IMR-90 (cell line): Measurements from ENCODE around the gene CDC40. TPM values are rescaled to one million over a fixed set of nuclear protein-coding genes. Genes with fewer than 3 reads are reported as not detected.

Source experiments
- ATAC-seq: fragments of 200-7000 bp; cut with Tn5 transposase; 2 replicates; pipeline ENCODE4 v1.9.1; 2020; ENCODE audit warnings: low read depth, mild to moderate bottlenecking, moderate library complexity
- BruUV-seq: library from RNA; stranded (reverse); fragments of 400-500 nt; replicated peaks from 2 replicates; lab custom pipeline; 2021; lab: Mats Ljungman, UMichigan
- CTCF ChIA-PET: fragments of 300-600 bp; formaldehyde crosslinking; extraction: SDS; loops from one replicate; lab custom pipeline; 2021; ENCODE audit warnings: antibody characterized with exemption; lab: Yijun Ruan, JAX
- POLR2A ChIA-PET: fragments of 300-600 bp; sonication (Branson Sonifier 250); formaldehyde crosslinking; loops from one replicate; lab custom pipeline; 2022; ENCODE audit warnings: antibody characterized with exemption; ENCODE audit not compliant: unreplicated experiment; lab: Charles Lee
- DNase-seq: peaks from one replicate; pipeline ENCODE4 v3.0.0; 2013
- H2AFZ ChIP-seq: replicated peaks from 2 replicates; pipeline ENCODE3; 2013; ENCODE audit warnings: low read length, mild to moderate bottlenecking; ENCODE audit not compliant: poor library complexity
- H2AK5ac ChIP-seq: 2 replicates; pipeline ENCODE4 v1.6.1; 2013; ENCODE audit warnings: low read depth, low read length, inconsistent platforms
- H2AK9ac ChIP-seq: replicated peaks from 2 replicates; pipeline ENCODE3; 2013; ENCODE audit warnings: mild to moderate bottlenecking, low read depth, low read length, moderate library complexity; ENCODE audit not compliant: poor library complexity
- H2BK120ac ChIP-seq: 2 replicates; pipeline ENCODE4 v1.6.1; 2013; ENCODE audit warnings: low read depth, low read length, inconsistent platforms
- H2BK15ac ChIP-seq: 3 replicates; pipeline ENCODE4 v1.6.1; 2013; ENCODE audit warnings: low read depth, low read length, inconsistent platforms
- H2BK20ac ChIP-seq: 2 replicates; pipeline ENCODE4 v1.6.1; 2013; ENCODE audit warnings: low read depth, mild to moderate bottlenecking, inconsistent platforms, low read length, moderate library complexity
- H2BK5ac ChIP-seq: 2 replicates; pipeline ENCODE4 v1.6.1; 2013; ENCODE audit warnings: mild to moderate bottlenecking, low read depth, low read length, inconsistent platforms; ENCODE audit not compliant: poor library complexity, severe bottlenecking
- H3K14ac ChIP-seq: replicated peaks from 2 replicates; pipeline ENCODE4 v1.6.1; 2013; ENCODE audit warnings: low read depth, low read length, inconsistent platforms
- H3K18ac ChIP-seq: 2 replicates; pipeline ENCODE4 v1.6.1; 2013; ENCODE audit warnings: low read depth, low read length, control low read depth
- H3K23ac ChIP-seq: 2 replicates; pipeline ENCODE4 v1.6.1; 2013; ENCODE audit warnings: low read depth, low read length, inconsistent platforms
- H3K27ac ChIP-seq: 2 replicates; pipeline ENCODE4 v1.5.1; 2013; ENCODE audit warnings: mild to moderate bottlenecking, control low read depth, low read length; ENCODE audit not compliant: insufficient read depth
- H3K27me3 ChIP-seq: 2 replicates; pipeline ENCODE4 v1.6.1; 2013; ENCODE audit warnings: low read length; ENCODE audit not compliant: control insufficient read depth, insufficient read depth
- H3K36me3 ChIP-seq: 2 replicates; pipeline ENCODE4 v1.6.1; 2013; ENCODE audit warnings: low read length, mixed read lengths; ENCODE audit not compliant: control insufficient read depth, insufficient read depth
- H3K4ac ChIP-seq: 2 replicates; pipeline ENCODE4 v1.6.1; 2013; ENCODE audit warnings: low read depth, low read length, inconsistent platforms
- H3K4me1 ChIP-seq: 2 replicates; pipeline ENCODE4 v1.6.1; 2013; ENCODE audit warnings: low read length, mixed read lengths; ENCODE audit not compliant: control insufficient read depth, insufficient read depth
- H3K4me2 ChIP-seq: 2 replicates; pipeline ENCODE4 v1.6.1; 2013; ENCODE audit warnings: low read depth, mild to moderate bottlenecking, control low read depth, low read length, moderate library complexity
- H3K4me3 ChIP-seq: 2 replicates; pipeline ENCODE4 v1.5.1; 2013; ENCODE audit warnings: low read depth, mild to moderate bottlenecking, control low read depth, low read length, moderate library complexity; ENCODE audit not compliant: insufficient read depth
- H3K56ac ChIP-seq: 2 replicates; pipeline ENCODE4 v1.6.1; 2013; ENCODE audit warnings: low read length, inconsistent platforms; ENCODE audit not compliant: insufficient read depth; ENCODE audit errors: extremely low read depth
- H3K79me1 ChIP-seq, 2 experiments: 2 replicates each; pipeline ENCODE4 v1.6.1; 2013; ENCODE audit warnings: low read length in 2 of 2, inconsistent platforms in 1 of 2, low read depth in 1 of 2
- H3K9ac ChIP-seq: 2 replicates; pipeline ENCODE4 v1.6.1; 2013; ENCODE audit warnings: low read depth, low read length, control low read depth
- H3K9me1 ChIP-seq: 2 replicates; pipeline ENCODE4 v1.6.1; 2013; ENCODE audit warnings: low read length, inconsistent platforms; ENCODE audit not compliant: insufficient read depth
- H3K9me3 ChIP-seq: 2 replicates; pipeline ENCODE4 v1.6.1; 2013; ENCODE audit warnings: low read length; ENCODE audit not compliant: control insufficient read depth, insufficient read depth
- H4K20me1 ChIP-seq: 2 replicates; pipeline ENCODE4 v1.6.1; 2013; ENCODE audit warnings: low read length, inconsistent platforms; ENCODE audit not compliant: insufficient read depth
- H4K5ac ChIP-seq: 2 replicates; pipeline ENCODE4 v1.6.1; 2013; ENCODE audit warnings: mild to moderate bottlenecking, low read depth, low read length, control low read depth
- H4K8ac ChIP-seq, 2 experiments: 2 replicates each; pipeline ENCODE4 v1.6.1; 2013; ENCODE audit warnings: low read depth in 2 of 2, low read length in 2 of 2, control low read depth in 1 of 2, inconsistent platforms in 1 of 2
- H4K91ac ChIP-seq: 2 replicates; pipeline ENCODE4 v1.6.1; 2013; ENCODE audit warnings: low read depth, low read length, inconsistent platforms; ENCODE audit not compliant: insufficient read depth
- BHLHE40 ChIP-seq: fragments of 150-350 bp; IDR thresholded peaks from 2 replicates; pipeline ENCODE4 v1.6.1; 2016; ENCODE audit warnings: mild to moderate bottlenecking, low read depth, low read length
- CEBPB ChIP-seq: IDR thresholded peaks from 2 replicates; pipeline ENCODE4 v1.6.1; 2012; ENCODE audit warnings: low read depth, low read length, improper control_type of control experiment
- CHD1 ChIP-seq: IDR thresholded peaks from 2 replicates; pipeline ENCODE4 v1.6.1; 2012; ENCODE audit warnings: low read depth, low read length, improper control_type of control experiment
- FOS ChIP-seq: fragments of 150-350 bp; IDR thresholded peaks from 2 replicates; pipeline ENCODE4 v1.6.1; 2016; ENCODE audit warnings: low read depth, low read length
- MAFK ChIP-seq: IDR thresholded peaks from 2 replicates; pipeline ENCODE4 v1.6.1; 2012; ENCODE audit warnings: low read depth, low read length, improper control_type of control experiment
- MAZ ChIP-seq: IDR thresholded peaks from 2 replicates; pipeline ENCODE4 v1.6.1; 2012; ENCODE audit warnings: low read depth, mild to moderate bottlenecking, low read length, improper control_type of control experiment, moderate library complexity, borderline replicate concordance
- MXI1 ChIP-seq: IDR thresholded peaks from 2 replicates; pipeline ENCODE4 v1.6.1; 2012; ENCODE audit warnings: low read depth, mild to moderate bottlenecking, low read length, moderate library complexity, borderline replicate concordance
- NFE2L2 ChIP-seq: fragments of 150-350 bp; IDR thresholded peaks from 2 replicates; pipeline ENCODE4 v1.6.1; 2016; ENCODE audit warnings: low read depth, mild to moderate bottlenecking, low read length
- POLR2A ChIP-seq: IDR thresholded peaks from 2 replicates; pipeline ENCODE4 v1.6.1; 2012; ENCODE audit warnings: mild to moderate bottlenecking, low read depth, low read length
- RAD21 ChIP-seq: IDR thresholded peaks from 2 replicates; pipeline ENCODE4 v1.6.1; 2012; ENCODE audit warnings: low read length, improper control_type of control experiment
- RCOR1 ChIP-seq: IDR thresholded peaks from 2 replicates; pipeline ENCODE4 v1.6.1; 2012; ENCODE audit warnings: mild to moderate bottlenecking, low read length, improper control_type of control experiment; ENCODE audit not compliant: insufficient replicate concordance
- RFX5 ChIP-seq: IDR thresholded peaks from 2 replicates; pipeline ENCODE4 v1.8.0; 2012; ENCODE audit warnings: low read depth, mild to moderate bottlenecking, low read length, moderate library complexity
- SMC3 ChIP-seq: fragments of 150-350 bp; IDR thresholded peaks from 2 replicates; pipeline ENCODE4 v1.6.1; 2016; ENCODE audit warnings: low read depth, mild to moderate bottlenecking, antibody characterized with exemption, low read length, moderate library complexity
- WGBS, 2 experiments: methylation state at CpG; one replicate each; pipeline versions ENCODE4 v1.1.5 to v1.1.7; 2013; ENCODE audit warnings: missing lambda C conversion rate in 2 of 2; ENCODE audit not compliant: insufficient read length in 1 of 2; ENCODE audit errors: extremely low coverage in 2 of 2; 5-methylcytosine and 5-hydroxymethylcytosine counted together
- dilution Hi-C: fragments of 300-500 bp; cut with HindIII; formaldehyde crosslinking; loops from one replicate; pipeline ENCODE4 v1.14.3; 2018; ENCODE audit warnings: low sequenced_read_pairs; ENCODE audit not compliant: unreplicated experiment
- in situ Hi-C: fragments of 300-500 bp; cut with MboI; formaldehyde crosslinking; loops from 3 replicates; pipeline ENCODE4 v1.14.3; 2019; ENCODE audit warnings: low sequenced_read_pairs, inconsistent platforms, mixed read lengths
- intact Hi-C: fragments of 100-400 bp; cut with micrococcal nuclease; formaldehyde crosslinking; loops from 2 replicates; pipeline ENCODE4 v1.10.0; 2022
- polyA plus RNA-seq, 3 experiments: library from polyadenylated mRNA; depleted of rRNA; stranded (reverse); fragments of >200 nt; gene quantifications; 2 replicates each; pipeline ENCODE4 v1.2.3, GENCODE V29; 2012; ENCODE audit warnings: low replicate concordance in 1 of 3
- total RNA-seq: library from RNA; depleted of rRNA; stranded (reverse); fragments of >200 nt; gene quantifications from 2 replicates; pipeline ENCODE4 v1.2.3, GENCODE V29; 2012
- TF ChIP-seq, protein P1 (sequence below): fragments of 150-350 bp; IDR thresholded peaks from 2 replicates; pipeline ENCODE4 v1.6.1; 2016; ENCODE audit warnings: low read depth, mild to moderate bottlenecking, low read length, moderate library complexity, borderline replicate concordance
- TF ChIP-seq, protein P2 (sequence below): fragments of 150-350 bp; IDR thresholded peaks from 2 replicates; pipeline ENCODE4 v1.6.1; 2017; ENCODE audit warnings: mild to moderate bottlenecking, antibody characterized with exemption, low read length, low read depth

Gene CDC40
- total and polyA plus RNA-seq, 2 of the 4 experiments (the other 2 are of a cell fraction): 7.0 to 16.8 TPM

DNA sequence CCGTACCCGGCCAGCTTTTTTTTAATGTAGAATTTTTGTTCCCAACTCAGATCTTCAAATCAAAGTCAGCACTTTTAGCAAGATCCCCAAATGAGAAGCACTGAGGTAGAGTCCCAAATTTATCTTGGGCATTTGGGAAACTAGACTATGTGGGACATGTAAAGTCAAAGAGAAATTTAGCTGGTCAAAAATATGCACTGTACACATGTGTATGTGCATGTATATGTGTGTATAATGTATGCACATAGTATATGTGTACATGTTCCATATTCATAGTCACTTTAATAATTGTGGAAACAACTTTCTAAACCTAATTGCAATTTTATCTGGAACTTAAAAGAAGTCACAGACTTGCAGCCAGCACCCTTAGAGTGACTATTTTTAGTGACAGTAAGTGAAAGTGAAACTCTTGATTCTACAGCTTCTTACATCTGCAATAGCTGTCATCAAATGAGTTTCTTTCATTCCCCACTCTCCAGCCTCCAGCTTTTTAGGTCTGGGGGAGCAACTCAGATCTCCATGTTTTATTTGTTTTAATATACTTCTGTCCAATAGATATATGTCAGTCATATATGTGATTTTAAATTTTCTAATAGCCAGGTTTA lies 53.6 kb downstream of the CDC40 start:
- in situ Hi-C loops: no loop called here
- POLR2A ChIA-PET: no interaction called here

More for the DNA sequence above, 53.6 kb downstream of the CDC40 start:
- Histone ChIP-seq H3K23ac (no peak overlapping the region), H4K5ac (no peak overlapping the region), H3K9ac (no peak overlapping the region), H4K20me1 (no peaks in the 10 kb centered on the region), H4K8ac (no peak overlapping the region), H3K4me2 (peak overlapping the region; percentile 7; the same call in 1 of the 2 replicates), H4K91ac (no peak overlapping the region), H3K27me3 (no peaks in the 10 kb centered on the region), H3K9me3 (no peaks in the 10 kb centered on the region), H2AK5ac (no peak overlapping the region), H2AK9ac (no peak overlapping the region), H3K36me3 (0 out of 2 replicates have a peak, but pooled peaks cover 3% of the 10 kb centered on the region), H3K4ac (no peak overlapping the region), H2AFZ (no peak overlapping the region), H3K9me1 (no peaks in the 10 kb centered on the region), H3K79me1 (no peaks in the 10 kb centered on the region), H3K27ac (no peak overlapping the region), H3K4me1 (no peaks in the 10 kb centered on the region; the same call in 1 of the 2 replicates), H3K4me3 (no peak overlapping the region), H3K56ac (no peak overlapping the region), H2BK120ac (no peak overlapping the region), H2BK15ac (0 out of 3 replicates have a peak overlapping the region, but pooled peaks have one; percentile 31), H2BK5ac (no peak overlapping the region), H3K18ac (no peak overlapping the region), H3K14ac (no peak overlapping the region), H2BK20ac (0 out of 2 replicates have a peak overlapping the region, but pooled peaks have one; percentile 35)
- WGBS, 2 experiments: no CpG with 5 or more reads among the region's 2 CpGs
- DNase-seq (peak; percentile 35), ATAC-seq (peak; percentile 33; the same call in 1 of the 2 replicates)
- intact Hi-C loops (no loop called here), dilution Hi-C loops (no loop called here)
- no peak for TF ChIP-seq BHLHE40
- TF ChIP-seq, protein P1, sequence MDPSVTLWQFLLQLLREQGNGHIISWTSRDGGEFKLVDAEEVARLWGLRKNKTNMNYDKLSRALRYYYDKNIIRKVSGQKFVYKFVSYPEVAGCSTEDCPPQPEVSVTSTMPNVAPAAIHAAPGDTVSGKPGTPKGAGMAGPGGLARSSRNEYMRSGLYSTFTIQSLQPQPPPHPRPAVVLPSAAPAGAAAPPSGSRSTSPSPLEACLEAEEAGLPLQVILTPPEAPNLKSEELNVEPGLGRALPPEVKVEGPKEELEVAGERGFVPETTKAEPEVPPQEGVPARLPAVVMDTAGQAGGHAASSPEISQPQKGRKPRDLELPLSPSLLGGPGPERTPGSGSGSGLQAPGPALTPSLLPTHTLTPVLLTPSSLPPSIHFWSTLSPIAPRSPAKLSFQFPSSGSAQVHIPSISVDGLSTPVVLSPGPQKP: no peak
- TF ChIP-seq RFX5: no peak
- TF ChIP-seq CHD1: no peak
- no peak for TF ChIP-seq SMC3
- TF ChIP-seq MXI1: no peak
- no peak for TF ChIP-seq MAZ
- TF ChIP-seq, protein P2, sequence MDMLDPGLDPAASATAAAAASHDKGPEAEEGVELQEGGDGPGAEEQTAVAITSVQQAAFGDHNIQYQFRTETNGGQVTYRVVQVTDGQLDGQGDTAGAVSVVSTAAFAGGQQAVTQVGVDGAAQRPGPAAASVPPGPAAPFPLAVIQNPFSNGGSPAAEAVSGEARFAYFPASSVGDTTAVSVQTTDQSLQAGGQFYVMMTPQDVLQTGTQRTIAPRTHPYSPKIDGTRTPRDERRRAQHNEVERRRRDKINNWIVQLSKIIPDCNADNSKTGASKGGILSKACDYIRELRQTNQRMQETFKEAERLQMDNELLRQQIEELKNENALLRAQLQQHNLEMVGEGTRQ: no peak
- TF ChIP-seq MAFK: no peak
- TF ChIP-seq FOS: no peak
- TF ChIP-seq NFE2L2: no peak
- no peak for TF ChIP-seq RAD21
- TF ChIP-seq POLR2A: no peak
- TF ChIP-seq CEBPB: no peak
- no peak for TF ChIP-seq RCOR1
- CTCF ChIA-PET: no interaction called here
- no TSS peak for BruUV-seq
